SK-N-SH treated with all-trans-retinoic acid at 6 μM for 48 hours (cell line): ENCODE measurements around the gene MGMT.

Experiments used
- ATAC-seq: fragments of 200-7000 bp; cut with Tn5 transposase; 3 replicates; pipeline ENCODE4 v1.9.1; 2020; ENCODE audit warnings: mild to moderate bottlenecking, moderate library complexity
- CSDC2 ChIP-seq: fragments of 250-450 bp; sonication (Bioruptor Pico); IDR thresholded peaks from 2 replicates; pipeline ENCODE4 v1.5.0; 2020; ENCODE audit warnings: mild to moderate bottlenecking, moderate library complexity
- ESRRG ChIP-seq: fragments of 250-450 bp; sonication (Bioruptor Pico); IDR thresholded peaks from 2 replicates; pipeline ENCODE4 v1.6.1; 2021; ENCODE audit warnings: mild to moderate bottlenecking
- GLIS3 ChIP-seq: fragments of 250-450 bp; sonication (Bioruptor Pico); IDR thresholded peaks from 2 replicates; pipeline ENCODE4 v1.5.0; 2020; ENCODE audit warnings: mild to moderate bottlenecking, moderate library complexity
- OSR1 ChIP-seq: fragments of 250-450 bp; sonication (Bioruptor Pico); IDR thresholded peaks from 2 replicates; pipeline ENCODE4 v1.8.0; 2022; ENCODE audit warnings: moderate library complexity, mild to moderate bottlenecking, inconsistent platforms
- PPARA ChIP-seq: fragments of 250-450 bp; sonication (Bioruptor Pico); IDR thresholded peaks from 2 replicates; pipeline ENCODE4 v1.5.0; 2020; ENCODE audit warnings: mild to moderate bottlenecking, borderline replicate concordance
- SNAI2 ChIP-seq: fragments of 250-450 bp; sonication (Bioruptor Pico); IDR thresholded peaks from 2 replicates; pipeline ENCODE4 v1.5.0; 2020; ENCODE audit warnings: mild to moderate bottlenecking, moderate library complexity
- TOX ChIP-seq: fragments of 250-450 bp; sonication (Bioruptor Pico); IDR thresholded peaks from 2 replicates; pipeline ENCODE4 v1.8.0; 2021; ENCODE audit warnings: mild to moderate bottlenecking, moderate library complexity, borderline replicate concordance
- ZC3H10 ChIP-seq: fragments of 250-450 bp; sonication (Bioruptor Pico); IDR thresholded peaks from 2 replicates; pipeline ENCODE4 v1.5.1; 2021; ENCODE audit warnings: mild to moderate bottlenecking, moderate library complexity
- ZFP3 ChIP-seq: fragments of 250-450 bp; sonication (Bioruptor Pico); IDR thresholded peaks from 2 replicates; pipeline ENCODE4 v1.5.0; 2020; ENCODE audit warnings: mild to moderate bottlenecking, moderate library complexity
- ZNF565 ChIP-seq: fragments of 450-650 bp; formaldehyde crosslinking; conservative IDR thresholded peaks from 2 replicates; pipeline ENCODE4 v1.5.0; 2020; ENCODE audit warnings: low read depth, mild to moderate bottlenecking, moderate library complexity
- ZNF70 ChIP-seq: fragments of 450-650 bp; formaldehyde crosslinking; IDR thresholded peaks from 2 replicates; pipeline ENCODE4 v1.5.0; 2020; ENCODE audit warnings: mild to moderate bottlenecking, moderate library complexity
- ZNF8 ChIP-seq: fragments of 450-650 bp; formaldehyde crosslinking; IDR thresholded peaks from 2 replicates; pipeline ENCODE4 v1.5.0; 2020; ENCODE audit warnings: mild to moderate bottlenecking, moderate library complexity
- TF ChIP-seq, protein P1 (sequence below): fragments of 250-450 bp; sonication (Bioruptor Pico); IDR thresholded peaks from 2 replicates; pipeline ENCODE4 v1.8.0; 2021; ENCODE audit warnings: low read depth, mild to moderate bottlenecking, moderate library complexity, borderline replicate concordance
- TF ChIP-seq, protein P2 (sequence below): fragments of 250-450 bp; sonication (Bioruptor Pico); IDR thresholded peaks from 2 replicates; pipeline ENCODE4 v1.5.1; 2020; ENCODE audit warnings: low read depth, mild to moderate bottlenecking, moderate library complexity
- TF ChIP-seq, protein P3 (sequence below): fragments of 250-450 bp; sonication (Bioruptor Pico); IDR thresholded peaks from 2 replicates; pipeline ENCODE4 v1.5.0; 2020; ENCODE audit warnings: mild to moderate bottlenecking, moderate library complexity
- TF ChIP-seq, protein P4 (sequence below): fragments of 250-450 bp; sonication (Bioruptor Pico); IDR thresholded peaks from 2 replicates; pipeline ENCODE4 v1.5.1; 2021; ENCODE audit warnings: mild to moderate bottlenecking, moderate library complexity

Gene MGMT

DNA sequence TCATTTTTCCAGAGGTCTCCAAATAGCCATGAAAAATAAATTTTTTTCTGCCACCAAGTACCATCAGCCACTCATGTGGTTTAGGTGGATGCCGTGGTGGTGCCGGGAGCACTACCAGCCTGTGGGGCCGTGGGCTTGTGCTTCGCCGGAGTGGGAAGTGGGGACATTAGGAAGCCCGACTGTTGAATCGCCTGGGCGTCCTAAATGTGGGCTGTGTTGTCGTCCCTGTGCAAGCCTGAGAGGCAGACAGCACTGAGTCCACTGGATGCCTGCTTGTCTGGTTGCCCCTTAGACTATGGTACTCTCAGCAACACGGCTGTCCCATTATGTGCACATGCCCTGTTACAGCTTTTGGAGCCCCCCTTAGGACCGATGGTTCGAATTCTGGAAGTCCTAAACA, 59.9 kb downstream of the MGMT start:
- no peak for TF ChIP-seq CSDC2 (CRISPR knock-in tag)
- no peak for TF ChIP-seq ZNF70 (CRISPR knock-in tag)
- TF ChIP-seq PPARA (CRISPR knock-in tag), result no peak
- TF ChIP-seq, protein P1, sequence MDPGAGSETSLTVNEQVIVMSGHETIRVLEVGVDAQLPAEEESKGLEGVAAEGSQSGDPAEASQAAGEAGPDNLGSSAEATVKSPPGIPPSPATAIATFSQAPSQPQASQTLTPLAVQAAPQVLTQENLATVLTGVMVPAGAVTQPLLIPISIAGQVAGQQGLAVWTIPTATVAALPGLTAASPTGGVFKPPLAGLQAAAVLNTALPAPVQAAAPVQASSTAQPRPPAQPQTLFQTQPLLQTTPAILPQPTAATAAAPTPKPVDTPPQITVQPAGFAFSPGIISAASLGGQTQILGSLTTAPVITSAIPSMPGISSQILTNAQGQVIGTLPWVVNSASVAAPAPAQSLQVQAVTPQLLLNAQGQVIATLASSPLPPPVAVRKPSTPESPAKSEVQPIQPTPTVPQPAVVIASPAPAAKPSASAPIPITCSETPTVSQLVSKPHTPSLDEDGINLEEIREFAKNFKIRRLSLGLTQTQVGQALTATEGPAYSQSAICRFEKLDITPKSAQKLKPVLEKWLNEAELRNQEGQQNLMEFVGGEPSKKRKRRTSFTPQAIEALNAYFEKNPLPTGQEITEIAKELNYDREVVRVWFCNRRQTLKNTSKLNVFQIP, result no peak
- TF ChIP-seq, protein P2, sequence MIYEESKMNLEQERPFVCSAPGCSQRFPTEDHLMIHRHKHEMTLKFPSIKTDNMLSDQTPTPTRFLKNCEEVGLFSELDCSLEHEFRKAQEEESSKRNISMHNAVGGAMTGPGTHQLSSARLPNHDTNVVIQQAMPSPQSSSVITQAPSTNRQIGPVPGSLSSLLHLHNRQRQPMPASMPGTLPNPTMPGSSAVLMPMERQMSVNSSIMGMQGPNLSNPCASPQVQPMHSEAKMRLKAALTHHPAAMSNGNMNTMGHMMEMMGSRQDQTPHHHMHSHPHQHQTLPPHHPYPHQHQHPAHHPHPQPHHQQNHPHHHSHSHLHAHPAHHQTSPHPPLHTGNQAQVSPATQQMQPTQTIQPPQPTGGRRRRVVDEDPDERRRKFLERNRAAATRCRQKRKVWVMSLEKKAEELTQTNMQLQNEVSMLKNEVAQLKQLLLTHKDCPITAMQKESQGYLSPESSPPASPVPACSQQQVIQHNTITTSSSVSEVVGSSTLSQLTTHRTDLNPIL (CRISPR knock-in tag), result no peak
- TF ChIP-seq TOX, result no peak
- TF ChIP-seq ZFP3 (CRISPR knock-in tag), result no peak
- no peak for TF ChIP-seq GLIS3
- no peak for TF ChIP-seq SNAI2 (CRISPR knock-in tag)
- TF ChIP-seq, protein P3, sequence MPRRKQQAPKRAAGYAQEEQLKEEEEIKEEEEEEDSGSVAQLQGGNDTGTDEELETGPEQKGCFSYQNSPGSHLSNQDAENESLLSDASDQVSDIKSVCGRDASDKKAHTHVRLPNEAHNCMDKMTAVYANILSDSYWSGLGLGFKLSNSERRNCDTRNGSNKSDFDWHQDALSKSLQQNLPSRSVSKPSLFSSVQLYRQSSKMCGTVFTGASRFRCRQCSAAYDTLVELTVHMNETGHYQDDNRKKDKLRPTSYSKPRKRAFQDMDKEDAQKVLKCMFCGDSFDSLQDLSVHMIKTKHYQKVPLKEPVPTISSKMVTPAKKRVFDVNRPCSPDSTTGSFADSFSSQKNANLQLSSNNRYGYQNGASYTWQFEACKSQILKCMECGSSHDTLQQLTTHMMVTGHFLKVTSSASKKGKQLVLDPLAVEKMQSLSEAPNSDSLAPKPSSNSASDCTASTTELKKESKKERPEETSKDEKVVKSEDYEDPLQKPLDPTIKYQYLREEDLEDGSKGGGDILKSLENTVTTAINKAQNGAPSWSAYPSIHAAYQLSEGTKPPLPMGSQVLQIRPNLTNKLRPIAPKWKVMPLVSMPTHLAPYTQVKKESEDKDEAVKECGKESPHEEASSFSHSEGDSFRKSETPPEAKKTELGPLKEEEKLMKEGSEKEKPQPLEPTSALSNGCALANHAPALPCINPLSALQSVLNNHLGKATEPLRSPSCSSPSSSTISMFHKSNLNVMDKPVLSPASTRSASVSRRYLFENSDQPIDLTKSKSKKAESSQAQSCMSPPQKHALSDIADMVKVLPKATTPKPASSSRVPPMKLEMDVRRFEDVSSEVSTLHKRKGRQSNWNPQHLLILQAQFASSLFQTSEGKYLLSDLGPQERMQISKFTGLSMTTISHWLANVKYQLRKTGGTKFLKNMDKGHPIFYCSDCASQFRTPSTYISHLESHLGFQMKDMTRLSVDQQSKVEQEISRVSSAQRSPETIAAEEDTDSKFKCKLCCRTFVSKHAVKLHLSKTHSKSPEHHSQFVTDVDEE (CRISPR knock-in tag), result no peak
- no peak for TF ChIP-seq ZNF565 (CRISPR knock-in tag)
- TF ChIP-seq, all 23 proteins: peak for 0
- no peak for ATAC-seq

DNA sequence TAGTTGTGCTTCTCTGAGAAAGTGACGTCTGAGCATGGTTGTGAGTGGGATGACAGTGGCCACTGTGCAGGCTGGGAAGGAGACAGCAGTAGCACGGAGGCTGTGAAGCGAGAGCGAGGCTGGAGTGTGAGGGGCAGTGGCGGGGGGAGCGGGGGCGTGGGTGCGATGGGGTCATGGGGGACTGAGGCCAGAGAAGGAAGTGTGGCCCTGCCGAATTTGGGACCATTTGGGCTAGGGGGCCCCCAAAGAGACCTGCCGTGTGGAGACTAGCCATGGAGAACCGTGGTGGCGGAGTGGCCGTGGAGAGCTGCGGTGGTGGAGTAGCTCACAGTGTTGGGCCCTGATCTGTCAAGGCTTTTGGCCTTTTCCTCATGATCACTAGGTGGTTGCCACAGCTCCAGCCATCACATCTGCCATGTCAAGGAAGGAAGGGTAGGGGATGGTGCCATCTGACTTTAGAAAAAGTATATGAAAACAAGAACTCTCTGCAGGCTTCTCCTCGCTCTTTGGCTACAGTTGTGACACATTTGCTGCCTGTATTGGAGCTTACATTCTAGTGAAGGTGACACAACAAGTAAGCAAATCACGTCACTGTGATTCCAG, 61.4 kb downstream of the MGMT start:
- no peak for ATAC-seq
- no peak for TF ChIP-seq OSR1 (CRISPR knock-in tag)
- TF ChIP-seq, protein P4, sequence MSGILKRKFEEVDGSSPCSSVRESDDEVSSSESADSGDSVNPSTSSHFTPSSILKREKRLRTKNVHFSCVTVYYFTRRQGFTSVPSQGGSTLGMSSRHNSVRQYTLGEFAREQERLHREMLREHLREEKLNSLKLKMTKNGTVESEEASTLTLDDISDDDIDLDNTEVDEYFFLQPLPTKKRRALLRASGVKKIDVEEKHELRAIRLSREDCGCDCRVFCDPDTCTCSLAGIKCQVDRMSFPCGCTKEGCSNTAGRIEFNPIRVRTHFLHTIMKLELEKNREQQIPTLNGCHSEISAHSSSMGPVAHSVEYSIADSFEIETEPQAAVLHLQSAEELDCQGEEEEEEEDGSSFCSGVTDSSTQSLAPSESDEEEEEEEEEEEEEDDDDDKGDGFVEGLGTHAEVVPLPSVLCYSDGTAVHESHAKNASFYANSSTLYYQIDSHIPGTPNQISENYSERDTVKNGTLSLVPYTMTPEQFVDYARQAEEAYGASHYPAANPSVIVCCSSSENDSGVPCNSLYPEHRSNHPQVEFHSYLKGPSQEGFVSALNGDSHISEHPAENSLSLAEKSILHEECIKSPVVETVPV (CRISPR knock-in tag), result no peak
- TF ChIP-seq, protein P1, result no peak
- TF ChIP-seq, all 23 proteins: peak for 0

DNA sequence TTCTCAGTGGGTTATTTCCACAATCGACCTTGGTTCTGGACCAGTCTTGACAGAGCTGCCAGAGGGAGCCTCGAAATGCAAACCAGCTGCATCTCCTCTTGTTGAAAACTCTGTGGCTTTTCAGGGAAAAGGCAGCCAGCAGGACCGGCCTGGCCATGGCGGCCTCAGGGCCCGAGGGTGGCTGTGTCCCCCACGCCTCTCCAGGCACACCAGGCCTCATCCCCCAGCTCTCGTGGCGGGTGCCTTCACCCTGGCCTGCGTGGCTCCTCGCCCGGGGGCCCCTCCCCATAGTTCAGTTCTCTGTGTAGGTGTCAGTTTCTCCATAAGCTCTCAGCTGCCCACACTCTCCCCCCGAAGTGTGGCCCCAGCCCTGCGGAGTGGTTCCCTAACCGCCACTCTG, 63.5 kb downstream of the MGMT start:
- no peak for ATAC-seq
- TF ChIP-seq CSDC2 (CRISPR knock-in tag), result no peak
- TF ChIP-seq ZNF8, result no peak
- TF ChIP-seq, protein P2 (CRISPR knock-in tag), result no peak
- no peak for TF ChIP-seq GLIS3
- no peak for TF ChIP-seq ZC3H10 (CRISPR knock-in tag)
- TF ChIP-seq PPARA (CRISPR knock-in tag), result no peak
- TF ChIP-seq ESRRG (CRISPR knock-in tag), result no peak
- no peak for TF ChIP-seq ZNF565 (CRISPR knock-in tag)
- TF ChIP-seq, protein P3 (CRISPR knock-in tag), result no peak
- TF ChIP-seq, protein P4 (CRISPR knock-in tag), result no peak
